Measurements from ENCODE around the gene SLC22A2.

DNA sequence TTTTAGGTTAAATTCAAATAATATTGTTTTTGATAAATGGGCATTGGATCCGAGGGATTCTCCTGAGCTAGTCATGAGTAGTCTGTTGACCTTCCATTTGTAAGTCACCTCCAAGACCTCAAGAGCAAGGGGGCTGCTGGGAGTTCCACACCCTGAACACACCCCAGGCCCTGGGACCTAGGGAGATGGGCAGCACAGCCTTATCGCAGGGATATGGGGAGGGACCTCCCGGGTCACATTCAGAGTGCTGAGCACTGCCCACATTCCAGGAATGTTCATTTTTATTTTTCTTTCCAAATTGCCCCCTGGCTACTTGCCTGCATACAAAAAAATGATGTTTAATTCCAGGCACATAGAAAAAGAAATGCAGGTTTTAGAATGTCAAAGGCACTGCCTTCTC is 55.5 kb downstream of the SLC22A2 start:
- TF ChIP-seq, protein P1, sequence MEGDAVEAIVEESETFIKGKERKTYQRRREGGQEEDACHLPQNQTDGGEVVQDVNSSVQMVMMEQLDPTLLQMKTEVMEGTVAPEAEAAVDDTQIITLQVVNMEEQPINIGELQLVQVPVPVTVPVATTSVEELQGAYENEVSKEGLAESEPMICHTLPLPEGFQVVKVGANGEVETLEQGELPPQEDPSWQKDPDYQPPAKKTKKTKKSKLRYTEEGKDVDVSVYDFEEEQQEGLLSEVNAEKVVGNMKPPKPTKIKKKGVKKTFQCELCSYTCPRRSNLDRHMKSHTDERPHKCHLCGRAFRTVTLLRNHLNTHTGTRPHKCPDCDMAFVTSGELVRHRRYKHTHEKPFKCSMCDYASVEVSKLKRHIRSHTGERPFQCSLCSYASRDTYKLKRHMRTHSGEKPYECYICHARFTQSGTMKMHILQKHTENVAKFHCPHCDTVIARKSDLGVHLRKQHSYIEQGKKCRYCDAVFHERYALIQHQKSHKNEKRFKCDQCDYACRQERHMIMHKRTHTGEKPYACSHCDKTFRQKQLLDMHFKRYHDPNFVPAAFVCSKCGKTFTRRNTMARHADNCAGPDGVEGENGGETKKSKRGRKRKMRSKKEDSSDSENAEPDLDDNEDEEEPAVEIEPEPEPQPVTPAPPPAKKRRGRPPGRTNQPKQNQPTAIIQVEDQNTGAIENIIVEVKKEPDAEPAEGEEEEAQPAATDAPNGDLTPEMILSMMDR (IDR thresholded peaks at IDR 0.05) = no peak
- no peak for TF ChIP-seq POLR2A (IDR thresholded peaks at IDR 0.05)
